Sigmoid colon (tissue), 7 donors: ENCODE data around the gene USP33. TPM values are rescaled to one million over a fixed set of nuclear protein-coding genes. Genes with fewer than 3 reads are reported as not detected.

Experiments
- DNase-seq: peaks from one replicate; pipeline ENCODE4 v3.0.0-alpha.2; 2019
- H3K27ac ChIP-seq, 4 donors: fragments of 200-600 bp; sonication (generic); one replicate each; pipeline ENCODE4 v1.5.1; 2016 to 2019; ENCODE audit warnings: mild to moderate bottlenecking in 1 of 4
- H3K27me3 ChIP-seq, 3 donors: fragments of 200-600 bp; sonication (generic); one replicate each; pipeline ENCODE4 v1.5.1; 2019; ENCODE audit warnings: mild to moderate bottlenecking in 1 of 3
- H3K36me3 ChIP-seq, 4 donors: fragments of 200-600 bp; sonication (generic); one replicate each; pipeline ENCODE4 v1.5.1; 2016 to 2019
- H3K4me1 ChIP-seq, 4 donors: fragments of 200-600 bp; sonication (generic); one replicate each; pipeline ENCODE4 v1.5.1; 2017 to 2019
- H3K4me3 ChIP-seq, 4 donors: fragments of 200-600 bp; sonication (generic); one replicate each; pipeline ENCODE4 v1.5.1; 2017 to 2019; ENCODE audit warnings: mild to moderate bottlenecking in 2 of 4, moderate library complexity in 1 of 4
- H3K9me3 ChIP-seq, 4 donors: fragments of 200-600 bp in 3 of 4; sonication (generic) in 3 of 4; one replicate each; pipeline versions ENCODE4 v1.5.1 to v1.6.1; 2013 to 2019
- CTCF ChIP-seq, 4 experiments: fragments of 450-650 bp in 3 of 4; fragments of 200-600 bp in 1 of 4; IDR thresholded peaks; one replicate each; pipeline ENCODE4 v1.5.1; 2016 to 2019; ENCODE audit warnings: antibody characterized with exemption in 4 of 4, mild to moderate bottlenecking in 3 of 4, moderate library complexity in 2 of 4
- EP300 ChIP-seq, 4 donors: sonication (generic); formaldehyde crosslinking; IDR thresholded peaks; one replicate each; pipeline ENCODE4 v1.6.1; 2017; ENCODE audit warnings: antibody characterized with exemption in 4 of 4
- POLR2A ChIP-seq, 2 donors: fragments of 450-650 bp; IDR thresholded peaks; one replicate each; pipeline ENCODE4 v1.6.1; 2016; ENCODE audit warnings: antibody characterized with exemption in 2 of 2, mild to moderate bottlenecking in 2 of 2, moderate library complexity in 2 of 2
- POLR2AphosphoS5 ChIP-seq, 4 donors: sonication (generic); formaldehyde crosslinking; IDR thresholded peaks; one replicate each; pipeline ENCODE4 v1.6.1; 2017; ENCODE audit warnings: antibody characterized with exemption in 4 of 4
- whole genome bisulfite sequencing, 2 donors: extraction: QIAGEN DNeasy Blood & Tissue Kit; methylation state at CpG; one replicate each; pipeline ENCODE4 v1.1.7; 2013; 5-methylcytosine and 5-hydroxymethylcytosine counted together
- intact Hi-C: fragments of 100-400 bp; cut with DNase I; formaldehyde crosslinking; loops from one replicate; pipeline ENCODE4 v1.15.1; 2023
- polyA plus RNA-seq, 3 donors: library from polyadenylated mRNA; stranded (reverse); fragments of 200-250 nt; gene quantifications; one replicate each; pipeline ENCODE4 v1.2.3, GENCODE V29; 2013
- total RNA-seq, 4 donors: library from RNA; depleted of rRNA; stranded (reverse); fragments of >200 nt; gene quantifications; one replicate each; pipeline ENCODE4 v1.1.0, GENCODE V29; 2016
- donor health status: healthy with polysubstance abuse.
- donor health status: Bipolar disorder and iron deficiency.
- donor health status: healthy.

Gene USP33
- total and polyA plus RNA-seq, 7 donors = 23.4 to 81.6 (median 47.5) TPM

GRCh38 chr1:77742011-77742555 is 17.6 kb downstream of the USP33 start:
- Histone ChIP-seq H3K36me3 (peaks cover 0 to 16% (median 5%) of the 10 kb centered on the region in 4 donors), H3K27ac (no peak overlapping the region), H3K27me3 (no peaks in the 10 kb centered on the region), H3K4me1 (peaks cover 0 to 4% (median 4%) of the 10 kb centered on the region in 4 donors), H3K9me3 (no peaks in the 10 kb centered on the region), H3K4me3 (no peak overlapping the region)
- no peak for TF ChIP-seq POLR2A (IDR thresholded peaks at IDR 0.05)
- TF ChIP-seq EP300 (IDR thresholded peaks at IDR 0.05) = no peak
- no peak for TF ChIP-seq POLR2AphosphoS5 (IDR thresholded peaks at IDR 0.05)
- TF ChIP-seq CTCF (IDR thresholded peaks at IDR 0.05) = no peak
- intact Hi-C loops = no loop called here
- 93% methylated on average over 3 of the region's 3 CpGs for WGBS, 2 donors
- no peak for DNase-seq

- no peaks in the 10 kb centered on the region for H3K27me3 ChIP-seq
- 96 to 99% methylated on average over 1 of the region's 1 CpG for WGBS, 2 donors
- H3K36me3 ChIP-seq = peaks cover 0 to 16% (median 5%) of the 10 kb centered on the region in 4 donors
- DNase-seq = no peak
- no peak overlapping the region for H3K27ac ChIP-seq
- no peak for TF ChIP-seq EP300 (IDR thresholded peaks at IDR 0.05)
- no peak for TF ChIP-seq POLR2AphosphoS5 (IDR thresholded peaks at IDR 0.05)
- no peak for TF ChIP-seq POLR2A (IDR thresholded peaks at IDR 0.05)
- no peak for TF ChIP-seq CTCF (IDR thresholded peaks at IDR 0.05)
- no peak overlapping the region for H3K4me3 ChIP-seq
- peaks cover 0 to 4% (median 4%) of the 10 kb centered on the region in 4 donors for H3K4me1 ChIP-seq
- no peaks in the 10 kb centered on the region for H3K9me3 ChIP-seq
- intact Hi-C loops = no loop called here
Measured at GRCh38 chr1:77741316-77741715, 18.3 kb downstream of the USP33 start.

DNA sequence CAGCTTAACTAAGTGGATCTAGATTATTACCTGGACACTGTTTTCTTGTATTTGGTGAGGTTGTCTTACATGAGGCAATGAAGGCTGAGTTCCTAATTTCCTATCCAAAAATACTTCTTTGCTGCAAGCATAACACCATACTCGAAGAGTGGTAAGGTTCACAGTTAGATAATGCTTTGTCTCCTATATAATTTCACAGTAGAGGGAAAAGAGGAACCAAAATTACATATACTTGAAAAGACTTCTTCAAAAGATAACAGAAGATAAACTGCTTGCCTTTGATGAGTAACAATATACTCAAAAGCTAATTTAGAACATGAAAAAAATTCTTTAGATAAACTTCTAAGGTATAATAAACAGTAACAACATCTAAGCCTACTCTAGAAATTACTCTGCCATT is 20.4 kb downstream of the USP33 start:
- Histone ChIP-seq H3K36me3 (peaks cover 0 to 31% (median 5%) of the 10 kb centered on the region in 4 donors), H3K9me3 (no peaks in the 10 kb centered on the region), H3K27me3 (no peaks in the 10 kb centered on the region), H3K27ac (no peak overlapping the region), H3K4me1 (no peaks in the 10 kb centered on the region), H3K4me3 (no peak overlapping the region)
- DNase-seq = no peak
- TF ChIP-seq POLR2AphosphoS5 (IDR thresholded peaks at IDR 0.05) = no peak
- TF ChIP-seq POLR2A (IDR thresholded peaks at IDR 0.05) = no peak
- no peak for TF ChIP-seq EP300 (IDR thresholded peaks at IDR 0.05)
- no peak for TF ChIP-seq CTCF (IDR thresholded peaks at IDR 0.05)
- intact Hi-C loops = no loop called here
- 90 to 91% methylated on average over 1 of the region's 1 CpG for WGBS, 2 donors

GRCh38 chr1:77732090-77732489 is 27.6 kb downstream of the USP33 start:
- no peaks in the 10 kb centered on the region for H3K4me1 ChIP-seq
- H3K27ac ChIP-seq = no peak overlapping the region
- intact Hi-C loops = no loop called here
- TF ChIP-seq EP300 (IDR thresholded peaks at IDR 0.05) (no peak), POLR2A (IDR thresholded peaks at IDR 0.05) (no peak), POLR2AphosphoS5 (IDR thresholded peaks at IDR 0.05) (no peak), CTCF (IDR thresholded peaks at IDR 0.05) (no peak)
- WGBS, 2 donors = 98 to 100% methylated on average over 1 of the region's 1 CpG
- DNase-seq = no peak
- peaks cover 0 to 61% (median 13%) of the 10 kb centered on the region in 4 donors for H3K36me3 ChIP-seq
- no peaks in the 10 kb centered on the region for H3K9me3 ChIP-seq
- H3K27me3 ChIP-seq = no peaks in the 10 kb centered on the region
- no peak overlapping the region for H3K4me3 ChIP-seq

DNA sequence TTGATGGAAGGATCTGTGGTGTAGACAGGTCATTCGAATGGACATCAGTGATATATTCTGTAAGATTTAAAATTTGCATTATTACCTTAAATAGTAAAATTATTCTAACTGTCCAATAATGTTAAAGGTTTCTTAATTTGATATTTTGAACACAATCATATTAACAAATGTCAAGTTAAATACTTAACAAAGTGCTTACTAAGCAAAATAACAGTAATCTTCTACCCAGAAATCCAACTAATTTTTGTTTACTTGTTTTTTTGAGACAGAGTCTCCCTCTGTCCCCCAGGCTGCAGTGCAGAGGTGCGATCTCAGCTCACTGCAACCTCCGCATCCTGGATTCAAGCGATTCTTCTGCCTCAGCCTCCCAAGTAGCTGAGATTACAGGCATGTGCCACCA is 33.9 kb downstream of the USP33 start:
- no peak for TF ChIP-seq POLR2AphosphoS5 (IDR thresholded peaks at IDR 0.05)
- TF ChIP-seq CTCF (IDR thresholded peaks at IDR 0.05) = no peak
- no peak for TF ChIP-seq POLR2A (IDR thresholded peaks at IDR 0.05)
- no peak for TF ChIP-seq EP300 (IDR thresholded peaks at IDR 0.05)
- Histone ChIP-seq H3K4me1 (no peaks in the 10 kb centered on the region), H3K4me3 (no peak overlapping the region), H3K27ac (no peak overlapping the region), H3K36me3 (peaks cover 0 to 98% (median 44%) of the 10 kb centered on the region in 4 donors), H3K9me3 (no peaks in the 10 kb centered on the region), H3K27me3 (no peaks in the 10 kb centered on the region)
- intact Hi-C loops = no loop called here
- 98 to 99% methylated on average over 4 of the region's 4 CpGs for WGBS, 2 donors
- DNase-seq = no peak
